ENCODE results near the gene SHKBP1.
A peak's percentile ranks its signal among the peaks of the same experiment; 100 is the strongest.

The SHKBP1 gene

GRCh38 chr19:40610396-40611064, 33.9 kb downstream of the SHKBP1 start:
- TF ChIP-seq CTCF (IDR thresholded peaks at IDR 0.05) (no peak), ZFX (IDR thresholded peaks at IDR 0.05; ENCODE audit: borderline replicate concordance) (no peak)
- H3K27ac ChIP-seq = peak overlapping the region; percentile 97

GRCh38 chr19:40611096-40611495, 34.4 kb downstream of the SHKBP1 start:
- H3K27ac ChIP-seq = peak overlapping the region; percentile 97; the same call in 1 of the 2 replicates
- TF ChIP-seq ZFX (IDR thresholded peaks at IDR 0.05; ENCODE audit: borderline replicate concordance) (no peak), CTCF (IDR thresholded peaks at IDR 0.05) (no peak)

DNA sequence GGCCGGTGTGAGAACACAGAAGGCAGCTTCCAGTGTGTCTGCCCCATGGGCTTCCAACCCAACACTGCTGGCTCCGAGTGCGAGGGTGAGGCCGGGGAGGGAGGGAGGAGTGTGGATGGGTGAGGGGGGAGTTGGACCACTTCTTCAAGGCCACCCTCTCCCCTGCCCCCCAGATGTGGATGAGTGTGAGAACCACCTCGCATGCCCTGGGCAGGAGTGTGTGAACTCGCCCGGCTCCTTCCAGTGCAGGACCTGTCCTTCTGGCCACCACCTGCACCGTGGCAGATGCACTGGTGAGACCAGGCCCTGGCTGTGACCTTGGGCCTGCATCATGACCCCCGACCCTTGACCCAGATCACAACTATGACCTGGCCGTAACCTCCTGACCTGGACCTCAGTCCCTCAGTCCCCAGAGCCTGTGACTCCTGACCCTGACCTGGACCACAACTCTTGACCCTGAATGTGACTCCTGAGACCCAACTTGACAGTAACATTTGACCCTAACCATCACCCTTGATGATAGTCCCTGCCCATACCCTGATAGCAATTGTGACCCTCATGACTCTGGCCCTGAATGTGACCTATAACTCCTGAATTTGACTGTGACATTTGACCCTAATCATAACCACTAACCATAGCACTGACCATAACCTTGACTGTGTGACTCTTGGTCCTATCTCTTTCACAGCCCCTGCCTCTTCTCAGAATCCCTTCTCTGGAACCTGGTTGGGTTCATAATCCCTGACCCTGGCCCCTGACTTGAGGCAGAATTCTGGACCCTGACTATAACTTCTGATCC, 35.4 kb downstream of the SHKBP1 start:
- TF ChIP-seq CTCF (IDR thresholded peaks at IDR 0.05) = no peak
- no peak for TF ChIP-seq ZFX (IDR thresholded peaks at IDR 0.05; ENCODE audit: borderline replicate concordance)
- H3K27ac ChIP-seq = peak overlapping the region; percentile 89

- H3K27ac ChIP-seq = peak overlapping the region; percentile 89
- no peak for TF ChIP-seq ZFX (IDR thresholded peaks at IDR 0.05; ENCODE audit: borderline replicate concordance)
- TF ChIP-seq CTCF (IDR thresholded peaks at IDR 0.05) = no peak
Observed at GRCh38 chr19:40612831-40613689, 36.4 kb downstream of the SHKBP1 start.

- peak overlapping the region; percentile 89 for H3K27ac ChIP-seq
- TF ChIP-seq CTCF (IDR thresholded peaks at IDR 0.05) (no peak), ZFX (IDR thresholded peaks at IDR 0.05; ENCODE audit: borderline replicate concordance) (no peak)
Observed at GRCh38 chr19:40613690-40614621, 37.3 kb downstream of the SHKBP1 start.

DNA sequence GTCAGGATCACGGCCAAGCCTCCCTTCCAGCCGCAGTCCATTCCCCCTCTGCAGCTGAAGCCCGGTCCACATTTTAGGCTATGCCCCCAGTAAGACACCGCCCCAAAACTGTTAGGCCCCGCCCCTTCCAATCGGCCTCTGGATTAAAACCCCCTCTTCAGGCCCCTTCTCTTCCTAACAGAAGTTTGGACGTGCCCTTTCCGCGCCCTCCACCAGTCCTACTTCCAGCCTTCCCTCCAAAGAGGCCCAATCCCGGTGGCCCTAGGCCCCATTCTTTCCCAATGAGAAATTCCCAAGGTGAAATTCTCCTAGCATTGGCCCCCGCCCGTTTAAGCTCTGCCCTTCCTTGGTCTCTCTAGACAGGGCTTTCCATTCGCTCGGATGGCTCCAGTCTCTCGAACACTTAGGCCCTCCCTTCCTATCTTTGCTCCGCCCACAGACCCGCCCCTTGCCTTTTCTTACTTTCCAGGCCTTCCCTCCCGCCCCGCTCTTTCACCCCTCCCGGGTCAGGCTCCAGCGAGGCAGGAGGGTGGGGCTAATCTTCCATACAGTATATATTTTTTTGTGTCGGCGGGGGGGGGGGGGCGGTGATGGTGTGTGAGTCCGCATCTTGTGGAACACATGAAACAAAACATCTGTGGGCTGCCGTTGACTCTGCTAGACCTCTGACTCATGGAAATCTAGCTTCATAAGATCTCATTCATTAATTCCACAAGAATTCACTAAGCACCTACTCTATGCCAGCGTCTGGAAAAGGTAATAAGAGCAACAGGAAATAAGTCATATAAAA, 38.1 kb downstream of the SHKBP1 start:
- H3K27ac ChIP-seq = peak overlapping the region; percentile 89
- TF ChIP-seq ZFX (IDR thresholded peaks at IDR 0.05; ENCODE audit: borderline replicate concordance) (no peak), CTCF (IDR thresholded peaks at IDR 0.05) (no peak)
